ENCODE measurements around the gene COL6A1. TPM values are rescaled to one million over a fixed set of nuclear protein-coding genes. Genes with fewer than 3 reads are reported as not detected.
"Not testable (repeated sequence)": the region's sequence is repeated elsewhere in the genome, so short reads cannot be mapped to it uniquely, and the experiment has no call there.

COL6A1 gene
- total RNA-seq, 1 donor from 2014 or later, result 0.59 TPM

DNA sequence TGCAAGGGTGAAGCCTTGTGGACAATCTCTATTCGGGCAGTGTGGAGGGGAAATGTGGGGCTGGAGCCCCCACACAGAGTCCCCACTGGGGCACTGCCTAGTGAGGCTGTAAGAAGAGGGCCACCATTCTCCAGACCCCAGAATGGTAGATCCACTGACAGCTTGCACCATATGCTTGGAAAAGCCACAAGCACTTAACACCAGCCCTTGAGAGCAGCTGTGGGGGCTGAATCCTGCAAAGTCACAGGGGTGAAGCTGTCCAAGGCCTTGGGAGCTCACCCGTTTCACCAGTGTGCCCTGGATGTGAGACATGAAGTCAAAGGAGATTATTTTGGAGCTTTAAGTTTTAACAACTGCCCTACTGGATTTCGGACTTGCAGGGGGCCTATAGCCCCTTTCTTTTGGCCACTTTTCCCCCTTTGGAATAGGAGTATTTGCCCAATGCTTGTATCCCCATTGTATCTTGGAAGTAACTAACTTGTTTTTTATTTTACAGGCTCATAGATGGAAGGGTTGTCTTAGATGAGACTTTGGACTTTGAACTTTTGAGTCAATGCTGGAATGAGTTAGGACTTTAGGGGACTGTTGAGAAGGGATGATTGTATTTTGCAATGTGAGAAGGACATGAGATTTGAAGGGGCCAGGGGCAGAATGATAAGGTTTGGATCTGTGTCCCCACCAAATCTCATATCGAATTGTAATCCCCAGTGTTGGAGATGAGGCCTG lies 16.3 kb upstream of the COL6A1 start:
- intact Hi-C loops (cut with micrococcal nuclease), result no loop called here

DNA sequence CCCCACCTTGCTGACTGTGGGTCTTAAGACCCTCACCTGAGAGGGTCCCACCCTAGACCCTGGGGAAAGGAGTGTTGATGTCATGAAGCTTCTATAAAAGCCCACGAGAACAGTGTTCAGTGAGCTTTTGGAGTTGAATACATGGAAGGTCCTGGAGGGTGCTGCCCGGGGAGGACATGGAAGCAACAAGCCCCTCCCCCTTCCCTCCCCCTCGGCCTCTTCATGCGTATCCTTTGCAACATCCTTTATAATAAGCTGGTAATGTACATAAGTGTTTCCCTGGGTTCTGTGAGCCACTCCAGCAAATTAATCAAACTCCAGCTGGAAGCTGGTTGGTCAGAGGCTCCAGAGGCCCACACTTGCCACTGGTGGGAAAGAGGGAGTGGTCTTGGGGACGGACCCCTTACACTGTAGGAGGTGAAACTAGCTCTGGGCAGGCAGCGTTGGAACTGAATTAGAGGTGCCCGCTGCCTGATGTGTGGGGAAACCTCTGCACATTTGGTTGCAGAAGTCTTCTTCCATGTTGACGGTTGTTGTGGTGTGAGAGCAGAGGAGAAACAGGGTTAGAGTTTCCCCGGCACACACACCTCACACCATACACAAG lies 14.7 kb upstream of the COL6A1 start:
- intact Hi-C loops (cut with micrococcal nuclease), result no loop called here

DNA sequence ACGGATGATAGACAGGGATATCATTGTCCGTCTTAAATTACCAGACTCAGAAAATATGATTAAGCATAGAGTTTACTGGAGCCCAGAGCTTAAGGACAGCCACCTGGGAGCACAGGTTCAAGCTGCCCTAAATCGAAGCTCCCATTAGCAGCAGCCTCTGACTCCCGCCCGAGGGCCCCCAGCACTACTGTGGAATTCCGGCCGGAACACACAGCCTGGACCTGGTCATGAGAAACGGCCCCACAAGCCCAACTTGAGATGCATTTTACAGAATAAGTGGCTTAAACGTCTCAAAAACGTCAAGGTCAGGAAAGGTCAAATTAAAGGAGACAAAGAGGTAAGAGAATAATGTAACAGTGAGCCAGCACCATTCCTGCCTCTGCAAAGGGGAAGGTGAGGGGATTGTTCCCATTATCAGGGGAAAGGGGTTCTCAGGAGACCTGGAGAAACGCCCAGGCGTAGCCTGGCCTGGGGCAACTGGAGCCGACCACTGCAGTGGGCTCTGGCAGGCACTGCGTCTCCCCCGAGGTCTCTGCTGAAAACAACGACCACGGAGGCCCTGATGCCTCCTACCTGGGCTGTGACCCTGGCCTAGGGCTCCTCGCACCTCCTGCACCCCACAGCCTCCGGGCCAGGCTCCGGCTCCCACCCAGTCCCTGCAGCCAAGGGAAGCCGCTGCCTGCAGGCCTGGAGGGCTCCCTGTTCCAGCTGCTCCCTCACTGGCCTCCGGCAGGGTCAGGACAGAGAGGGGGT lies 11.5 kb upstream of the COL6A1 start:
- intact Hi-C loops (cut with micrococcal nuclease), result loop anchor here (2.0 to 5.0 kb wide), 2 partner anchors 317 to 352 kb away; partner anchors contain the start of genes C21orf58, PCNT and YBEY

GRCh38 chr21:45970674-45971615 lies 10.6 kb upstream of the COL6A1 start:
- intact Hi-C loops (cut with micrococcal nuclease), result loop anchor here (2.0 to 5.0 kb wide), 2 partner anchors 316 to 351 kb away; partner anchors contain the start of genes C21orf58, PCNT and YBEY

DNA sequence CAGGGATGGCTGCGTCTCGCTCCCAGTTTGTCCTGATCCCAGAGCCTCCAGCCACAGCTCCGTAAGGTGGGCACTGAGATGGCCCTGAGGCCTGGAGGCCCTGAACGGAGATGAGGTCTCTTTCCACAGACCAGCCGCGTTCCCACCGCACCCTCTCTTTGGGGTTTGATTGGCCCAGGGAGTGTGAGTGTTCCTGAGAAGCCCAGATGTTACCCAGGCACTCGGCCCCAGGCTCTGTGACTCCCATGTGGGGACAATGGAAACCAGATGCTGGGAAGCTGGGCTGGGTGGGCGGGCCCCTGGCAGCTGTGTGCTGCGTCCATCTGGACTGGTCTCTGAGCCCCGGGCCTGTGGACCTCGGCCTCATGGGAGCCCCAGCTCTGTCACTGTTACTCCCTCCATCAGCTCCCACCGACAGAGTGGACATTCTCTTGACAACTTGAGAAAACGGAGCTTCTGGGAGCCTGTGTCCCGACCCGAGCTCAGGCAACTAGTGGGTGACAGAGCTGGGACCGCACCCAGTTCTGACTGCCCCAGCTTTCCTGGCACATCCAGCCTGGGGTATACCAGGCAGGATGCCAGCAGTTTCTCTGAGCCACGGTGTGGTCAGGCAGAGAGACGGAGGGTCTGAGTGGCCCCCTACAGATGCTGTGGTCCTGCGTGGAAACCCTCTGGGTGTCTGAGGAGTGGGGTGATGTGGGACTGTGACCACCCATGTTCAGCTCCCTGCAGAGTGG lies 9.8 kb upstream of the COL6A1 start:
- intact Hi-C loops (cut with micrococcal nuclease), result loop anchor here (2.0 to 5.0 kb wide), 3 partner anchors 171 to 351 kb away; partner anchors contain the start of genes C21orf58, PCNT and YBEY

DNA sequence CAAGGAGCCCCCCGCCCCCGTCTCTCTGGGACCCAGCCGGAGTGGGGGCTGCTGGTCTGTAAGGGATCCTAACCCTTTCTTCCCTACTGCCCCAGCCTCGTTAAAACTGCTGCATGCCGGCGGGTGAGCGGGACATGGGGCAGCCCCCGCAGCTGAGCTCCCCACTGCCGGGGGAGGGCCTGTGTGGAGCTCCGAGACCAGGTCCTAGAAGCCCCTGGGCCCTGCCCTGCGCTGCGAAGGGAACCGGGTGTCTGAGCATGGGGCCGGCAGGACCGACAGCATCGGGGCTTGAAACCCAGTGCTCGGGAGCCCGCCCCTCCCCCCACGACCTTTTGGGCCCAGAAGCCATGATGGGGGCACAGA lies 9.2 kb upstream of the COL6A1 start:
- intact Hi-C loops (cut with micrococcal nuclease), result loop anchor here (2.0 to 5.0 kb wide), 2 partner anchors 170 to 350 kb away; partner anchors contain the start of genes C21orf58 and PCNT

DNA sequence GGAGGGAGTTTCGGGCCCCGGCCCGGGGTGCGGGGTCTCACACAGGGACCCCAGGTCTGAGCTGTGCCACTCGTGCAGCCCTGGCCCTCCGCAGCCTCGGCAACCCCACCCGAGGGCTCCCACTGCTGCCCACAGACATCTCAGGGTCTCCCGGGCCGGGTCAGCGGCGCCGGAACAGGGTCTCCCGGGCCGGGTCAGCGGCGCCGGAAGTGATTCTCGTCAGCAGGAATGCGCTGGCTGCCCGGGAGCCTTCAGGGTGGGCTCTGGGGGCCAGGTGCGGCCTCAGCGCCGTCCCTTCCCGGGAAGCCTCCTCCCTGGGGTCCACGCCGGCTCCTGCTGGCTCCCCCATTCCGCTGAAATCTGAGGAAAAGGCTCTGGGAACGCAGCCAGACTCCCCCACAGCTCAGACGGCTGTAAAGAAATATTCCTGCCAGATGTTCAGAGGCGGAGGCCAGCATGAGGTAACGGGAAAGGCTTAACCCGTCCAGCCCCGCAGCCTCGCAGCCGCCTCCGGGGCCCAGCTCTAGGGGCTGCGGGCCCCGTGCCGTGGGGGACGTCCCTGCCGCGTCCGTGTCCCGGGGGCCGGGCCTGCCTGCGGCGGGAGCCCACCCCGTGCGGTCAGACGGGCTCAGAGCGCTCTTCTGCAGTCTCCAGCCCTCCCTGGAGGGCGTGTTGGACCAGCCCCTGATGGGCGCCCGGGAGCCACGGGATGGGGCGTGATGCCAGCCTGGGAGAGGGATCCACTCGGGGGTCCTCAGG lies 8.7 kb upstream of the COL6A1 start:
- intact Hi-C loops (cut with micrococcal nuclease), result loop anchor here (2.0 to 5.0 kb wide), 2 partner anchors 170 to 349 kb away; partner anchors contain the start of genes C21orf58 and PCNT

DNA sequence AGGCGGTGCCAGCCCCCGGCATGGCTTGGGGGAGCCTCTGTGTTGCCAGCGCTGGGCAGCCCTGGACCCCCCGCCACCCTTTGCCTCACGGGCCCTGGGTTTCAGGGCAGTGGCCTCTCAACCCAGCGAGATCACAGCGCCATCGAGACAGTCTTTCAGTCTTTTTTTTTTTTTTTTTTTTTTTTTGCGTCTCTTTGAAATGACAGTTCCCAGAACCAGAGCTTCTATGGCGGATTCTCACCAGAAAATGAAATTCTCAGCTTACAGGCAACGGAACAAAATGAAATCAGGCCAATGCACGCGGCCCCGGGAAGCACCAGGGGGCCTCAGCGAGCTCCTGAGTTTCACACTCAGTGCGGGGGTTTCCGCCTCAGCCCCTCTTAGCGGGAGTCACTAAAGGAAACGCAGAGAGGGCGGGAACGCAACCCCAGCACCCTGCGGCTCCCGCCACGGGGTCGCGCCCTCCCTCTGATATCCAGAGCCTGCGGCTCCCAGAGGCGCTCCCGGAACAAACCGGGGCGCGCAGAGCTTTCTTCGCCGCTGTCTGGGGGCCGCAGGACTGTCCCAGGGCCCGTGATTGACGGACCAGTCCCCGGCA lies 8.0 kb upstream of the COL6A1 start:
- intact Hi-C loops (cut with micrococcal nuclease), result loop anchor here (2.0 to 5.0 kb wide), 2 partner anchors 169 to 349 kb away; partner anchors contain the start of genes C21orf58 and PCNT

DNA sequence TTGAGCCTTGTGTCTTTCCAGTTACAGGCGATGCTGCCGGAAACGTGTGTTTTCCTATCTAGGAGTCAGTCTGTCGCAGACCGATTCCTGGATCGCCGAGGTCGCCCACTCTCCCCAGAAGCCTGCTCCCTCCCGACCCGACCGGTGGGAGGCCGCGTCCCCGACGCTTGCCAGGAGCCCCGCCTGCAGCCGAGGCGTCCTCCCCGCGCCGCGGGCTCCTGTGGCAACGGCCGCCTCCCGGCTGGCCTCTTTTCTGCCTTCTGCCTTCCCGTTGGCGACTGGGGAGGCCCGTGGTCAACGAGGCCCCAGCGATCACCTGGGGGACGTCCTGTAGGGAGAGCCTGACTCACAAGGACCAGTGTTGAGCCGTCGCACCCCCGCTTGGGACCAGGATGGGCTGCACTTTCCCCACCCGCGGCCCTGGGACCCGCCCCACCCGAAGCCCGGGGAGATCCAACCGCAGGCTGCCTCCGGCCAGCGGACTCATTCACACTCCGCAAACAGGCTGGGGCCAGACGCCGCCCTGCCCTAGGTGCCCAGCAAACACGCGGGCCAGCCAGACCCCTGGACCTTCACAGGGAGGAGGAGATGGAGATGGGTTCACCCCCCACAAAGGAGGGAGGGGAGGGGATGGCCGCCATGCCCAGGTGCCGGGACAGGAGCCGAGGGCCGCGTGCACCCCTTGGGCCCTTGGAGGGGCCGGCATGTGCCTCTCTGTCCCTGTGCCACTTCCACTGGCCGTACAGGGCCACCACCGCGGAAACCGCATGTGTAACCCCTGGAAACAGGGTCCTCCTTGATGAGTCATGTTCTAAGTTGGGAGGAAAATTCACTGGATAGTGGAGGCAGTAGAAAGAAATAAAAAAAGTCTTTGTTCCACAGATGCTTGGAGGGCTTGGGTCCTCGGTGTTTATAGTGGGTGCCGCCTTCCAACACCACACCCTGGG lies 7.2 kb upstream of the COL6A1 start:
- intact Hi-C loops (cut with micrococcal nuclease), result loop anchor here (5.0 kb wide), 1 partner anchor 348 kb away; the partner anchor contains the start of genes C21orf58 and PCNT

- intact Hi-C loops (cut with micrococcal nuclease), result no loop called here
Observed at GRCh38 chr21:45975020-45975666, 6.4 kb upstream of the COL6A1 start.

DNA sequence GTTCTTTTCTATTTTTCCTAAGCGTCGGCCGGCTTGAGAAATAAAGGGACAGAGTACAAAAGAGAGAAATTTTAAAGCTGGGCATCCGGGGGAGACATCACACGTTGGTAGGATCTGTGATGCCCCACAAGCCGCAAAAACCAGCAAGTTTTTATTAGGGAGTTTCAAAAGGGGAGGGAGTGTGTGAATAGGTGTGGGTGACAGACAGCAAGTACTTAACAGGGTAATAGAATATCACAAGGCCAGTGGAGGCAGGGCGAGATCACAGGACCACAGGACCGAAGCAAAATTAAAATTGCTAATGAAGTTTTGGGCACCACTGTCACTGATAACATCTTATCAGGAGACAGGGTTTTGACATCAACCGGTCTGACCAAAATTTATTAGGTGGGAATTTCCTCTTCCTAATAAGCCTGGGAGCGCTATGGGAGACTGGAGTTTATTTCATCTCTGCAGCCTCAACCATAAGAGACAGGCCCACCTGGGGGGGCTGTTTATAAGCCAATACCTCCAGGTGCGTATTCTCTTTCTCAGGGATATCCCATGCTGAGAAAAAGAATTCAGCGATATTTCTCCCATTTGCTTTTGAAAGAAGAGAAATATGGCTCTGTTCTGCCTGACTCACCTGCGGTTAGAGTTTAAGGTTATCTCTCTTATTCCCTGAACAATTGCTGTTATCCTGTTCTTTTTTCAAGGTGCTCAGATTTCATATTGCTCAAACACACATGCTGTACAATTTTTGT lies 5.7 kb upstream of the COL6A1 start:
- intact Hi-C loops (cut with micrococcal nuclease), result not testable (repeated sequence)

DNA sequence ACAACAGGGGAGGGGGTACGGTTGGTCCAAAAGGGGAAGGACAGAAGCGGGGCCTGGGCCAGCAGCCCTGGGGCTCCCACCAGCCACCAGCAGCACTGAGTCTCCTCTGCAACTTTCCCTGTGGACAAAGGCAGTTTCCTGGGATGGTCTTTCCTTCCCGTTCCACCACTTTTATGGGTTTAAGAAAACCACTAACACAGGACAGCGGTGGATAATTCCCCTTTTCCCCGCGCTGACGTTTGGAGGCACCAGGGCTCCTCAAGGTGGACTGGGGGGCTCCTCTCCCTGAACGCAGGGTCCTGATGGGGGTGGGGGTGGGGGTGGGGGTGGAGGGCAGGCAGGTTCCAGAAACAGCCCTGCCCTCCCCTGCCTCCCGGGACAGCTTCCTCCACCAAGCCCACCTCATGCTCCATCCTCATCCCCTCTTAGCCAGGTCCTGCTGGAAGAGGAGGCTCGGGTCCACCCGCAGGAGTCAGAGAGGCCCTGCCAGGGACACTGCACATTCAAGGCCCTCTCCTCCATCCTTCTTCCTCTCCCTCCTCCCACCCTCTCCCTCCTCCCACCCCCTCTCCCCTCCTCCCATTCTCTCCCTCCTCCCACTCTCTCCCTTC lies 4.8 kb upstream of the COL6A1 start:
- intact Hi-C loops (cut with micrococcal nuclease), result no loop called here

- intact Hi-C loops (cut with micrococcal nuclease), result no loop called here
Observed at GRCh38 chr21:45977396-45977795, 4.2 kb upstream of the COL6A1 start.

DNA sequence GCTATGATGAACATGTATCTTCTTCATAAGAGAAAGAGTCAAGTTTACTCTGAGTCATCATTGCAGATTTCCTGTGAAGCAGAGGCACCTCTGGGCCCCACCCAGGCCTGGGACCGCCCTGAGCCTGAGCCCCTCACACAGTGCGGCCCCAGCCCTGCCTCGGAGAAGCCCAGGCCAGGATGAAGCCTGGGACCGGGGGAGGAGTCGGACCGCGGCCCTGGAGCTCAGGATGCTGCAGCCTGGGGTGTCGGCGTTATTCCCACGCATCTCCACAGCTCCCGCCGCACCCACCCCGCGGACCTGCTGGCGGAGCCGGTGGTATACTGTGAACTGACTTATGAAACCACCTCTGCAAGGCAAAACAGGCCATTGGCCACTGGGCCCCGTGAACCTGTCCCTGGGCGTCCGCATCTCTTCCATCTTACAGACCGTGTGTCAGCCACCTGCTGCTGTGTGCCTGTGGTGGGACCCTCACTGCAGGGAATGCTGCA lies 2.4 kb upstream of the COL6A1 start:
- intact Hi-C loops (cut with micrococcal nuclease), result no loop called here

DNA sequence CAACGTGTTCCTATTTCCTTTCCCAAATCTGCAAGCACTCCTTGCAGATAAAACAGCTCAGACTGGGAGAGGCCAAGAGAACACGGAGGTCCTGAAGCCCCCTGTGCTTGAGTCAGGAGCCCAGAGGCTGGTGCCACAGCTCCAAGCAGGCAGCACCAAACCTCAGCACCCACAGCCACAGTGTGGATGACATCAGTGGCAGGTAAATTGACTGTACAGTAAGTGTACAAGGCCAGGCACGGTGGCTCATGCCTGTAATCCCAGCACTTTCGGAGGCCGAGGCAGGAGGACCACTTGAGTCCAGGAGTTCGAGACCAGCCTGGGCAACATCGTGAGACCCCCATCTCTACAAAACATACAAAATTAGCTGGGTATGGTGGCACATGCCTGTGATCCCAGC lies 1.9 kb upstream of the COL6A1 start:
- intact Hi-C loops (cut with micrococcal nuclease), result loop anchor here (2.0 to 5.0 kb wide), 3 partner anchors 248 to 389 kb away; partner anchors contain the start of genes LSS and PCBP3

DNA sequence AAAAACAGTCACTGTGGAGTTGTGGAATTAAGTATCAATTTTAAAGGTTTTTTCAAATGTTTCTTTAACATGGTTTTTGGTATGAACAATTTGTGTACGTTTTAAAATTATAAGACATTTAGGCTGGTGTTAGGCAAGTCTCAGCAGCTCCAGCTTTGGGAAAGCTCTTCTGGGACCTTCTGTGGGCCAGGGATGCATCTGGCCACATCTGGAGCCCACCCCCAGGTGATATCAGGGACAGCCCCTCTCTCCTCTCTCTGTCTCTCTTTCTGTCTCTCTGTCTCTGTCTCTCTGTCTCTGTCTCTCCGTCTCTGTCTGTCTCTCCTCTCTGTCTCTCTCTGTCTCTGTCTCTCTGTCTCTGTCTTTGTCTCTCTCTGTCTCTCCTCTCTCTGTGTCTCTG lies 1.3 kb upstream of the COL6A1 start:
- intact Hi-C loops (cut with micrococcal nuclease), result loop anchor here (2.0 to 5.0 kb wide), 3 partner anchors 247 to 389 kb away; partner anchors contain the start of genes LSS and PCBP3
